Astrocyte of the spinal cord (primary cell): Measurements from ENCODE around the gene SERPINA9.
"Not testable (repeated sequence)": the region's sequence is repeated elsewhere in the genome, so short reads cannot be mapped to it uniquely, and the experiment has no call there.

ENCODE experiments used
- DNase-seq: peaks from one replicate; pipeline ENCODE4 v3.0.0; 2011; ENCODE audit warnings: low read depth, low spot score
- H3K4me3 ChIP-seq: 2 replicates; pipeline ENCODE4 v1.5.1; 2011; ENCODE audit warnings: low read depth, mild to moderate bottlenecking, low read length, moderate library complexity
- in situ Hi-C: cut with HindIII; loops from 2 replicates; pipeline ENCODE4 v1.10.0; 2017; ENCODE audit warnings: low sequenced_read_pairs
- TF ChIP-seq, protein P1 (sequence below): IDR thresholded peaks from 2 replicates; pipeline ENCODE4 v1.5.1; 2012; ENCODE audit warnings: low read depth, mild to moderate bottlenecking, low read length, inconsistent platforms

Gene SERPINA9

DNA sequence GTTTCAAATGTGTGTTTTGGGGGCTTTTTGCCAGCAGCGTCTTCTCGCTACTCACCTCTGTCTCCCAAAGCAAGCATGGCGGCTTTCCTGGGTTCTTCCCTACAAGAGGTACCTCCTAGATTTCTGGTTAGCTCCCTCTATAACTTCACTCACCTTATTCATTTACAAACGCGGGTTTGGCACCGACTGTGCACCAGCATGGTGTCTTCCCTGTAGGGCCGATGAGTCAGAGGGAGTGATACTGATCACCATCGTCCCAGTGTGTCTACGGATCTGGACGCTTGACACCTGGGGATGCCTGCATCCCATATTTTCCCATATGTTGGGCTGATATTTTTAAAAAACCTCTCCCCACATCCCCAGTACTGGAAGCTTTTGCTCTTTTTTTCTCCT is 41.2 kb upstream of the SERPINA9 start:
- TF ChIP-seq, protein P1, sequence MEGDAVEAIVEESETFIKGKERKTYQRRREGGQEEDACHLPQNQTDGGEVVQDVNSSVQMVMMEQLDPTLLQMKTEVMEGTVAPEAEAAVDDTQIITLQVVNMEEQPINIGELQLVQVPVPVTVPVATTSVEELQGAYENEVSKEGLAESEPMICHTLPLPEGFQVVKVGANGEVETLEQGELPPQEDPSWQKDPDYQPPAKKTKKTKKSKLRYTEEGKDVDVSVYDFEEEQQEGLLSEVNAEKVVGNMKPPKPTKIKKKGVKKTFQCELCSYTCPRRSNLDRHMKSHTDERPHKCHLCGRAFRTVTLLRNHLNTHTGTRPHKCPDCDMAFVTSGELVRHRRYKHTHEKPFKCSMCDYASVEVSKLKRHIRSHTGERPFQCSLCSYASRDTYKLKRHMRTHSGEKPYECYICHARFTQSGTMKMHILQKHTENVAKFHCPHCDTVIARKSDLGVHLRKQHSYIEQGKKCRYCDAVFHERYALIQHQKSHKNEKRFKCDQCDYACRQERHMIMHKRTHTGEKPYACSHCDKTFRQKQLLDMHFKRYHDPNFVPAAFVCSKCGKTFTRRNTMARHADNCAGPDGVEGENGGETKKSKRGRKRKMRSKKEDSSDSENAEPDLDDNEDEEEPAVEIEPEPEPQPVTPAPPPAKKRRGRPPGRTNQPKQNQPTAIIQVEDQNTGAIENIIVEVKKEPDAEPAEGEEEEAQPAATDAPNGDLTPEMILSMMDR = no peak
- H3K4me3 ChIP-seq = no peak overlapping the region
- in situ Hi-C loops = no loop called here
- DNase-seq = no peak

DNA sequence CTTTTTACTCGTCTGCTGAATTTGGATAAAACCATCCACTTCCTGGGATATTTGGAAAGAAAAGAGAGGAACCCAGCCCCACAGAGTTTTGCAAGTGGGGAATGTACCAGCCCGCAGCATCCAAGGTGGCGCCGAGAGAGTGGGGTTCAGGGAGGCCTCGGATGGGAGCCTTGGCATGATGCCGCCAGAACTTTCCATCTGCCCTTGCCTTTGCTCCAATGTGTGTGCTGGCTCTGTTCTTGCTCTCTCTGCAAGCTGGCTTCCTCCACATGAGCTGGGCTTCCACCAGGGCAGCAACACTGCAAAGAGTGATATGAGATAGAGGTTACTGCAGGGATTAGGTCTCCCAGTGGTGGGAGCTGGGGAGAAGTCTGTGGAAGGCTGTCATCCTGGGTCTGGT is 39.9 kb upstream of the SERPINA9 start:
- no peak for DNase-seq
- TF ChIP-seq, protein P1 = no peak
- no peak overlapping the region for H3K4me3 ChIP-seq
- in situ Hi-C loops = no loop called here

DNA sequence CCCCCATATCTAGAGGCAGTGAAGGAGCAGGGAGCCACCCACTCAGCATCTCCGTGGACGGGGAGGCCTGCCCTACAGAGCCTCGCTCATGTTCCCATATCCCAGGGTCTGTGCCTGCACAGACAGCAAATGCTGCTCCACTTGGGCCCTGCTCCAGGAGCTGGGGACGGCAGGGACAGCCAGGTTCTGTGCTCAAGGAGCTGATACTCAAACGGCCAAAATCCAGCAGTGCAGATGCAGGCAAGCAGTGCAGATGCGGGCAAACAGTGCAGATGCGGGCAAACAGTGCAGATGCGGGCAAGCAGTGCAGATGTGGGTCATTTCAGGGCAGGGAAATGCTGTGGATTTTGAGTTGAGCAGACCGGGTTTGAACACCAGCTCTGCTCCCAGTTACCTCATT is 39.4 kb upstream of the SERPINA9 start:
- no peak overlapping the region for H3K4me3 ChIP-seq
- TF ChIP-seq, protein P1 = no peak
- in situ Hi-C loops = no loop called here
- no peak for DNase-seq

DNA sequence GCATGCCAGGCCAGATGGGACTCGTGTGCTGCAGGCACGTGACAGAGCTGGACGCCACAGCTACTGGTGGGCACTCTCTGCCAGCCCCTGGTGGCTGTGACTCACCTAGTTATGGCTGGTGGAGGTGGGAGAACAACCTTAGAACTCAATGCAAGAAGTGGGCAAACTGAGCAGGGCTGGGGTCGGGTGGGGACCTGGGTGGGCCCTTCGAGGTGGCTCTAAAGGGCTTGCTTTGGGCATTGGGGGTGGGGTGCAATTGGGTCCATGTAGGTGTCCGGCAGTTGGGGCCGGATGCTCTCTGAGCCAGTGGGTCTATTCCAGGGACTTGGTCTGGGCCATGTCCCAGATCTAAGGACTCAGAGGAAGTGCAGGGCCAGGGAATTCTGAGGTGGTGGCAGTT is 38.4 kb upstream of the SERPINA9 start:
- TF ChIP-seq, protein P1 = no peak
- DNase-seq = no peak
- in situ Hi-C loops = no loop called here
- no peak overlapping the region for H3K4me3 ChIP-seq

DNA sequence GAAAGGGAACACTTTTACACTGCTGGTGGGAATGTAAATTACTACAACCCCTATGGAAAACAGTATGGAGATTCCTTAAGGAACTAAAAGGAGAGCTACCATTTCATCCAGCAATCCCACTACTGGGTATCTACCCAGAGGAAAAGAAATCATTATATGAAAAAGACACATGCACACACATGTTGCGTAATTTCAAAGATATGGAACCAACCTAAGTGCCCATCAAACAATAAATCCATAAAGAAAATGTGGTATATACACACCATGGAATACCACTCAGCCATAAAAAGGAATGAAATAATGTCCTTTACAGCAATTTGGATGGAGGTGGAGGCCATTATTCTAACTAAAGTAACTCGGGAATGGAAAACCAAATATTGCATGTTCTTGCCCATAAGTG is 34.5 kb upstream of the SERPINA9 start:
- in situ Hi-C loops, DNase-seq, H3K4me3 ChIP-seq: not testable (repeated sequence)

DNA sequence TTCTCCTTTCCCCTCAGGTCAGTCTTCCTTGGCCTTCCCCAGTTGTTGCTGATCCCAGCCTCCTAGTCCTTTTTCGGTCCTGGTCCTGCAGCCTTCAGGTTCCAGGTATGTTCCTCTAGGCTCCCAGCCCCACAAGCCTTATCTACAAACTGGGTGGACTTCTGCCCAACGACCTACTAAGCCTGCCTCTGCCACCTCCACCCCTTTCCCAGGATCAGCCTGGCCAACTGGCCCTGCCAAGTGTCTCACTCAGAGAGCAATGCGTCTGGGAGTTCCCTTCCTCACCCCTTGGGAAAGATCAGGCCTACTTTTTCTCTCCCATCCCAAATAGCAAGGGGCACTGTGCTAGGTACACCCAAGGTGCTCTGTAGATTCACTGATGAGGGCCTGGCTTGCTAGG is 33.4 kb upstream of the SERPINA9 start, which contains the start of gene SERPINA12:
Gene SERPINA12 (minus strand): TSS at position 114 of the 400 bp plus-strand sequence. CDS start 11,072 bp downstream, outside the sequence.
- in situ Hi-C loops = no loop called here
- no peak for DNase-seq
- TF ChIP-seq, protein P1 = no peak
- H3K4me3 ChIP-seq = no peak within 1 kb of the TSS

DNA sequence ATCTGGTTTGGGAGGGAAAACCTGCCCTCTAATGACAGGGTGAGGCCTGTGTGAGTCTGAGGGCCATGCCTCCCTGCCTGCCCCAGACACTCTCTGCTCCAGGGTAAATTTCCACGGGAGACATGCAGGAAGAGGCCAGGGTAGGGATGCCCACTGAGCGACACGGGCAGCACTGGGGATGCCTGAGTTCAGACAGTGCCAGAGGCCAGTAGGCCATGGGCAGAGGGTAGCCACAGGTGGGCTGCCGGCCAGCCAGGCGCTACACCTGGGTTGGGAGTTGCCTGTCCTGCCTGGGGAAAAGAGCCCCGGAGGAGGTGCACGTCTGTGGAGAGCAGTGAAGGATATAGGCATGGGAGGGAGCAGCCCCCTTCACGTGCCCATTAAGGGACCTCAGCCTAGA is 29.6 kb upstream of the SERPINA9 start:
- TF ChIP-seq, protein P1 = no peak
- no peak for DNase-seq
- H3K4me3 ChIP-seq = no peak overlapping the region
- in situ Hi-C loops = no loop called here
